Lower leg skin (tissue), 3 donors: Measurements from ENCODE around the gene CASP3.

ENCODE experiments used
- POLR2A ChIP-seq, 2 donors: fragments of 450-650 bp; IDR thresholded peaks; one replicate each; pipeline ENCODE4 v1.6.1; 2016 to 2017; ENCODE audit warnings: antibody characterized with exemption in 2 of 2, mild to moderate bottlenecking in 1 of 2, moderate library complexity in 1 of 2
- TF ChIP-seq, protein P1 (sequence below), 3 donors: fragments of 450-650 bp; IDR thresholded peaks; one replicate each; pipeline ENCODE4 v1.5.1; 2016; ENCODE audit warnings: antibody characterized with exemption in 3 of 3, mild to moderate bottlenecking in 3 of 3, moderate library complexity in 2 of 3

DNA sequence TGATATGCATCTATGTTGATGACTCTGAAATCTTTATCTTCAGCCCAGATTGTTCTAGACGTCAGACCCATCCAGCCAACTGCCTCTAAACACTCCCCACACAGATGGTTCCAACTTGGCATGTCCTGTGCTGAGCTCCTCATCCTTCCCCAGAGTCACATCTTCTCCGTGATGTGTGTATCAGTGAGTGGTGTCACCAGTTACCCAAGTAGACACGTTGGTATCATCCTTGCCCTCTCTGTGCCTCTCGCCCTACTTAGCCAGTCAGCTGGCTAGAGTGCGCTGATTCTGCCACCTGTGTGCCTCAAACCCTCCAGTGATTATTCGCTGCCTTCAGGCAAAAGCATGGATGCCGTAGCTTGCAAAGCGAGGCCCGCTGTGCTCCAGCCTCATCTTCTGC, 18.8 kb upstream of the CASP3 start:
- TF ChIP-seq, protein P1, sequence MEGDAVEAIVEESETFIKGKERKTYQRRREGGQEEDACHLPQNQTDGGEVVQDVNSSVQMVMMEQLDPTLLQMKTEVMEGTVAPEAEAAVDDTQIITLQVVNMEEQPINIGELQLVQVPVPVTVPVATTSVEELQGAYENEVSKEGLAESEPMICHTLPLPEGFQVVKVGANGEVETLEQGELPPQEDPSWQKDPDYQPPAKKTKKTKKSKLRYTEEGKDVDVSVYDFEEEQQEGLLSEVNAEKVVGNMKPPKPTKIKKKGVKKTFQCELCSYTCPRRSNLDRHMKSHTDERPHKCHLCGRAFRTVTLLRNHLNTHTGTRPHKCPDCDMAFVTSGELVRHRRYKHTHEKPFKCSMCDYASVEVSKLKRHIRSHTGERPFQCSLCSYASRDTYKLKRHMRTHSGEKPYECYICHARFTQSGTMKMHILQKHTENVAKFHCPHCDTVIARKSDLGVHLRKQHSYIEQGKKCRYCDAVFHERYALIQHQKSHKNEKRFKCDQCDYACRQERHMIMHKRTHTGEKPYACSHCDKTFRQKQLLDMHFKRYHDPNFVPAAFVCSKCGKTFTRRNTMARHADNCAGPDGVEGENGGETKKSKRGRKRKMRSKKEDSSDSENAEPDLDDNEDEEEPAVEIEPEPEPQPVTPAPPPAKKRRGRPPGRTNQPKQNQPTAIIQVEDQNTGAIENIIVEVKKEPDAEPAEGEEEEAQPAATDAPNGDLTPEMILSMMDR (IDR thresholded peaks at IDR 0.05), result no peak
- TF ChIP-seq POLR2A (IDR thresholded peaks at IDR 0.05), result no peak
